IMR-90 (cell line): ENCODE data around the gene BBS7. TPM values are rescaled to one million over a fixed set of nuclear protein-coding genes. Genes with fewer than 3 reads are reported as not detected.
A peak's percentile ranks its signal among the peaks of the same experiment; 100 is the strongest.

ENCODE experiments used
- ATAC-seq: fragments of 200-7000 bp; cut with Tn5 transposase; 2 replicates; pipeline ENCODE4 v1.9.1; 2020; ENCODE audit warnings: low read depth, mild to moderate bottlenecking, moderate library complexity
- BruUV-seq: library from RNA; stranded (reverse); fragments of 400-500 nt; replicated peaks from 2 replicates; lab custom pipeline; 2021; lab: Mats Ljungman, UMichigan
- CTCF ChIA-PET: fragments of 300-600 bp; formaldehyde crosslinking; extraction: SDS; loops from one replicate; lab custom pipeline; 2021; ENCODE audit warnings: antibody characterized with exemption; lab: Yijun Ruan, JAX
- POLR2A ChIA-PET: fragments of 300-600 bp; sonication (Branson Sonifier 250); formaldehyde crosslinking; loops from one replicate; lab custom pipeline; 2022; ENCODE audit warnings: antibody characterized with exemption; ENCODE audit not compliant: unreplicated experiment; lab: Charles Lee
- DNase-seq: peaks from one replicate; pipeline ENCODE4 v3.0.0; 2013
- H2AFZ ChIP-seq: replicated peaks from 2 replicates; pipeline ENCODE3; 2013; ENCODE audit warnings: low read length, mild to moderate bottlenecking; ENCODE audit not compliant: poor library complexity
- H2AK5ac ChIP-seq: 2 replicates; pipeline ENCODE4 v1.6.1; 2013; ENCODE audit warnings: low read depth, low read length, inconsistent platforms
- H2AK9ac ChIP-seq: replicated peaks from 2 replicates; pipeline ENCODE3; 2013; ENCODE audit warnings: mild to moderate bottlenecking, low read depth, low read length, moderate library complexity; ENCODE audit not compliant: poor library complexity
- H2BK120ac ChIP-seq: 2 replicates; pipeline ENCODE4 v1.6.1; 2013; ENCODE audit warnings: low read depth, low read length, inconsistent platforms
- H2BK15ac ChIP-seq: 3 replicates; pipeline ENCODE4 v1.6.1; 2013; ENCODE audit warnings: low read depth, low read length, inconsistent platforms
- H2BK20ac ChIP-seq: 2 replicates; pipeline ENCODE4 v1.6.1; 2013; ENCODE audit warnings: low read depth, mild to moderate bottlenecking, inconsistent platforms, low read length, moderate library complexity
- H2BK5ac ChIP-seq: 2 replicates; pipeline ENCODE4 v1.6.1; 2013; ENCODE audit warnings: mild to moderate bottlenecking, low read depth, low read length, inconsistent platforms; ENCODE audit not compliant: poor library complexity, severe bottlenecking
- H3K14ac ChIP-seq: replicated peaks from 2 replicates; pipeline ENCODE4 v1.6.1; 2013; ENCODE audit warnings: low read depth, low read length, inconsistent platforms
- H3K18ac ChIP-seq: 2 replicates; pipeline ENCODE4 v1.6.1; 2013; ENCODE audit warnings: low read depth, low read length, control low read depth
- H3K23ac ChIP-seq: 2 replicates; pipeline ENCODE4 v1.6.1; 2013; ENCODE audit warnings: low read depth, low read length, inconsistent platforms
- H3K27ac ChIP-seq: 2 replicates; pipeline ENCODE4 v1.5.1; 2013; ENCODE audit warnings: mild to moderate bottlenecking, control low read depth, low read length; ENCODE audit not compliant: insufficient read depth
- H3K27me3 ChIP-seq: 2 replicates; pipeline ENCODE4 v1.6.1; 2013; ENCODE audit warnings: low read length; ENCODE audit not compliant: control insufficient read depth, insufficient read depth
- H3K36me3 ChIP-seq: 2 replicates; pipeline ENCODE4 v1.6.1; 2013; ENCODE audit warnings: low read length, mixed read lengths; ENCODE audit not compliant: control insufficient read depth, insufficient read depth
- H3K4ac ChIP-seq: 2 replicates; pipeline ENCODE4 v1.6.1; 2013; ENCODE audit warnings: low read depth, low read length, inconsistent platforms
- H3K4me1 ChIP-seq: 2 replicates; pipeline ENCODE4 v1.6.1; 2013; ENCODE audit warnings: low read length, mixed read lengths; ENCODE audit not compliant: control insufficient read depth, insufficient read depth
- H3K4me2 ChIP-seq: 2 replicates; pipeline ENCODE4 v1.6.1; 2013; ENCODE audit warnings: low read depth, mild to moderate bottlenecking, control low read depth, low read length, moderate library complexity
- H3K4me3 ChIP-seq: 2 replicates; pipeline ENCODE4 v1.5.1; 2013; ENCODE audit warnings: low read depth, mild to moderate bottlenecking, control low read depth, low read length, moderate library complexity; ENCODE audit not compliant: insufficient read depth
- H3K56ac ChIP-seq: 2 replicates; pipeline ENCODE4 v1.6.1; 2013; ENCODE audit warnings: low read length, inconsistent platforms; ENCODE audit not compliant: insufficient read depth; ENCODE audit errors: extremely low read depth
- H3K79me1 ChIP-seq, 2 experiments: 2 replicates each; pipeline ENCODE4 v1.6.1; 2013; ENCODE audit warnings: low read length in 2 of 2, inconsistent platforms in 1 of 2, low read depth in 1 of 2
- H3K9ac ChIP-seq: 2 replicates; pipeline ENCODE4 v1.6.1; 2013; ENCODE audit warnings: low read depth, low read length, control low read depth
- H3K9me1 ChIP-seq: 2 replicates; pipeline ENCODE4 v1.6.1; 2013; ENCODE audit warnings: low read length, inconsistent platforms; ENCODE audit not compliant: insufficient read depth
- H3K9me3 ChIP-seq: 2 replicates; pipeline ENCODE4 v1.6.1; 2013; ENCODE audit warnings: low read length; ENCODE audit not compliant: control insufficient read depth, insufficient read depth
- H4K20me1 ChIP-seq: 2 replicates; pipeline ENCODE4 v1.6.1; 2013; ENCODE audit warnings: low read length, inconsistent platforms; ENCODE audit not compliant: insufficient read depth
- H4K5ac ChIP-seq: 2 replicates; pipeline ENCODE4 v1.6.1; 2013; ENCODE audit warnings: mild to moderate bottlenecking, low read depth, low read length, control low read depth
- H4K8ac ChIP-seq, 2 experiments: 2 replicates each; pipeline ENCODE4 v1.6.1; 2013; ENCODE audit warnings: low read depth in 2 of 2, low read length in 2 of 2, control low read depth in 1 of 2, inconsistent platforms in 1 of 2
- H4K91ac ChIP-seq: 2 replicates; pipeline ENCODE4 v1.6.1; 2013; ENCODE audit warnings: low read depth, low read length, inconsistent platforms; ENCODE audit not compliant: insufficient read depth
- BHLHE40 ChIP-seq: fragments of 150-350 bp; IDR thresholded peaks from 2 replicates; pipeline ENCODE4 v1.6.1; 2016; ENCODE audit warnings: mild to moderate bottlenecking, low read depth, low read length
- CEBPB ChIP-seq: IDR thresholded peaks from 2 replicates; pipeline ENCODE4 v1.6.1; 2012; ENCODE audit warnings: low read depth, low read length, improper control_type of control experiment
- CHD1 ChIP-seq: IDR thresholded peaks from 2 replicates; pipeline ENCODE4 v1.6.1; 2012; ENCODE audit warnings: low read depth, low read length, improper control_type of control experiment
- CTCF ChIP-seq: conservative IDR thresholded peaks from 2 replicates; pipeline ENCODE4 v1.5.1; 2012; ENCODE audit warnings: mild to moderate bottlenecking, low read depth, low read length, improper control_type of control experiment
- ELK1 ChIP-seq: fragments of 150-350 bp; IDR thresholded peaks from 2 replicates; pipeline ENCODE4 v1.6.1; 2016; ENCODE audit warnings: low read depth, mild to moderate bottlenecking, low read length, moderate library complexity, borderline replicate concordance
- FOS ChIP-seq: fragments of 150-350 bp; IDR thresholded peaks from 2 replicates; pipeline ENCODE4 v1.6.1; 2016; ENCODE audit warnings: low read depth, low read length
- MAFK ChIP-seq: IDR thresholded peaks from 2 replicates; pipeline ENCODE4 v1.6.1; 2012; ENCODE audit warnings: low read depth, low read length, improper control_type of control experiment
- MAZ ChIP-seq: IDR thresholded peaks from 2 replicates; pipeline ENCODE4 v1.6.1; 2012; ENCODE audit warnings: low read depth, mild to moderate bottlenecking, low read length, improper control_type of control experiment, moderate library complexity, borderline replicate concordance
- NFE2L2 ChIP-seq: fragments of 150-350 bp; IDR thresholded peaks from 2 replicates; pipeline ENCODE4 v1.6.1; 2016; ENCODE audit warnings: low read depth, mild to moderate bottlenecking, low read length
- POLR2A ChIP-seq: IDR thresholded peaks from 2 replicates; pipeline ENCODE4 v1.6.1; 2012; ENCODE audit warnings: mild to moderate bottlenecking, low read depth, low read length
- RAD21 ChIP-seq: IDR thresholded peaks from 2 replicates; pipeline ENCODE4 v1.6.1; 2012; ENCODE audit warnings: low read length, improper control_type of control experiment
- RCOR1 ChIP-seq: IDR thresholded peaks from 2 replicates; pipeline ENCODE4 v1.6.1; 2012; ENCODE audit warnings: mild to moderate bottlenecking, low read length, improper control_type of control experiment; ENCODE audit not compliant: insufficient replicate concordance
- RFX5 ChIP-seq: IDR thresholded peaks from 2 replicates; pipeline ENCODE4 v1.8.0; 2012; ENCODE audit warnings: low read depth, mild to moderate bottlenecking, low read length, moderate library complexity
- SMC3 ChIP-seq: fragments of 150-350 bp; IDR thresholded peaks from 2 replicates; pipeline ENCODE4 v1.6.1; 2016; ENCODE audit warnings: low read depth, mild to moderate bottlenecking, antibody characterized with exemption, low read length, moderate library complexity
- USF2 ChIP-seq: fragments of 150-350 bp; IDR thresholded peaks from 2 replicates; pipeline ENCODE4 v1.6.1; 2017; ENCODE audit warnings: mild to moderate bottlenecking, antibody characterized with exemption, low read length, low read depth
- WGBS, 2 experiments: methylation state at CpG; one replicate each; pipeline versions ENCODE4 v1.1.5 to v1.1.7; 2013; ENCODE audit warnings: missing lambda C conversion rate in 2 of 2; ENCODE audit not compliant: insufficient read length in 1 of 2; ENCODE audit errors: extremely low coverage in 2 of 2; 5-methylcytosine and 5-hydroxymethylcytosine counted together
- dilution Hi-C: fragments of 300-500 bp; cut with HindIII; formaldehyde crosslinking; loops from one replicate; pipeline ENCODE4 v1.14.3; 2018; ENCODE audit warnings: low sequenced_read_pairs; ENCODE audit not compliant: unreplicated experiment
- in situ Hi-C: fragments of 300-500 bp; cut with MboI; formaldehyde crosslinking; loops from 3 replicates; pipeline ENCODE4 v1.14.3; 2019; ENCODE audit warnings: low sequenced_read_pairs, inconsistent platforms, mixed read lengths
- intact Hi-C: fragments of 100-400 bp; cut with micrococcal nuclease; formaldehyde crosslinking; loops from 2 replicates; pipeline ENCODE4 v1.10.0; 2022
- polyA plus RNA-seq, 3 experiments: library from polyadenylated mRNA; depleted of rRNA; stranded (reverse); fragments of >200 nt; gene quantifications; 2 replicates each; pipeline ENCODE4 v1.2.3, GENCODE V29; 2012; ENCODE audit warnings: low replicate concordance in 1 of 3
- total RNA-seq: library from RNA; depleted of rRNA; stranded (reverse); fragments of >200 nt; gene quantifications from 2 replicates; pipeline ENCODE4 v1.2.3, GENCODE V29; 2012

The BBS7 gene
- total and polyA plus RNA-seq, 2 of the 4 experiments (the other 2 are of a cell fraction): 23.0 to 32.3 TPM

GRCh38 chr4:121875652-121876051, 5.4 kb upstream of the BBS7 start:
- ATAC-seq (no peak), DNase-seq (no peak)
- Histone ChIP-seq H3K27me3 (no peaks in the 10 kb centered on the region), H3K14ac (no peak overlapping the region), H3K23ac (no peak overlapping the region), H3K9me3 (no peaks in the 10 kb centered on the region), H3K4ac (no peak overlapping the region), H2BK15ac (no peak overlapping the region), H3K36me3 (no peaks in the 10 kb centered on the region), H3K4me1 (no peaks in the 10 kb centered on the region; the same call in 1 of the 2 replicates), H3K4me2 (no peak overlapping the region), H2BK20ac (no peak overlapping the region), H4K5ac (no peak overlapping the region), H3K18ac (no peak overlapping the region), H3K4me3 (no peak overlapping the region), H3K9me1 (peaks cover 4% of the 10 kb centered on the region; the same call in 1 of the 2 replicates), H4K8ac (0 out of 4 replicates have a peak overlapping the region, but pooled peaks of 1 of the 2 experiments have one; percentile 31), H3K27ac (no peak overlapping the region), H3K9ac (no peak overlapping the region), H2BK5ac (no peak overlapping the region), H2BK120ac (no peak overlapping the region), H2AK5ac (no peak overlapping the region), H2AFZ (no peak overlapping the region), H3K56ac (no peak overlapping the region), H4K20me1 (no peaks in the 10 kb centered on the region), H3K79me1 (no peaks in the 10 kb centered on the region), H4K91ac (no peak overlapping the region), H2AK9ac (no peak overlapping the region)
- POLR2A ChIA-PET: no interaction called here
- intact Hi-C loops (no loop called here), dilution Hi-C loops (no loop called here), in situ Hi-C loops (no loop called here)
- no peak for TF ChIP-seq SMC3
- TF ChIP-seq ELK1: no peak
- TF ChIP-seq FOS: no peak
- no peak for TF ChIP-seq CEBPB
- TF ChIP-seq RAD21: no peak
- TF ChIP-seq CHD1: no peak
- TF ChIP-seq USF2: no peak
- no peak for TF ChIP-seq RFX5
- no peak for TF ChIP-seq RCOR1
- TF ChIP-seq MAZ: no peak
- no peak for TF ChIP-seq NFE2L2
- no peak for TF ChIP-seq BHLHE40
- TF ChIP-seq POLR2A: no peak
- TF ChIP-seq MAFK: no peak
- TF ChIP-seq CTCF: no peak
- CTCF ChIA-PET: no interaction called here
- WGBS, 2 experiments: no CpG with 5 or more reads among the region's 2 CpGs
- BruUV-seq: no TSS peak
